Muscle layer of colon (tissue), 2 donors: ENCODE data around the gene RPL5.

ENCODE experiments used
- H3K27ac ChIP-seq: one replicate; pipeline ENCODE4 v1.7.0; 2013; ENCODE audit warnings: low read depth, mild to moderate bottlenecking, low read length, moderate library complexity
- H3K27me3 ChIP-seq, 2 donors: one replicate each; pipeline ENCODE4 v1.7.0; 2013; ENCODE audit warnings: low read length in 2 of 2, mild to moderate bottlenecking in 2 of 2; ENCODE audit not compliant: insufficient read depth in 2 of 2, control insufficient read depth in 1 of 2
- H3K36me3 ChIP-seq: one replicate; pipeline ENCODE4 v1.7.0; 2013; ENCODE audit warnings: mild to moderate bottlenecking, low read length; ENCODE audit not compliant: insufficient read depth
- H3K4me1 ChIP-seq: one replicate; pipeline ENCODE4 v1.7.0; 2013; ENCODE audit warnings: mild to moderate bottlenecking, low read length; ENCODE audit not compliant: insufficient read depth
- H3K4me3 ChIP-seq, 2 donors: one replicate each; pipeline ENCODE4 v1.7.0; 2013; ENCODE audit warnings: low read length in 2 of 2, low read depth in 1 of 2, mild to moderate bottlenecking in 1 of 2, moderate library complexity in 1 of 2
- H3K9ac ChIP-seq: one replicate; pipeline ENCODE4 v1.7.0; 2013; ENCODE audit warnings: low read length
- H3K9me3 ChIP-seq: one replicate; pipeline ENCODE4 v1.7.0; 2013; ENCODE audit warnings: mild to moderate bottlenecking, low read length
- donor health status: abdominal sarcoma.
- donor health status: Adenocarcinoma of cecum.

RPL5 gene

DNA sequence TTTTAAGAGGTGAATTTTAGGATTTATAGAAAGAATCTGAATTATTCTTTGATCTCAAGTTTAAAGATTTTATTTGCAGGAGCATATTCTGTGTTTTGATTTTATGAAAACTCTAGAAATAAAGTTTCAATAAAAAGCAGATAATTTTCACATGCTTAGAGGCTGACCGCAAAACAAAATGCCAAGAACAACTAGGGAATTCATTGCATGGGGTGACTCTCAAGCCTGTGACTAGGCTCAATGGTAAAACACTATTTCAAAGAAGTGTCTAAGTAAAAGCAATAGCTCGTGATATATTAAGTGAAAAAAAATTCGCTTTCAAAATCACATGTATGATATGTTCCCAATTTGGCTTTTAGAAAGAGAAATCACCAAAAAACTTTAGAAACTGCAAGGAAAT, 49.6 kb downstream of the RPL5 start:
- Histone ChIP-seq H3K36me3 (no peaks in the 10 kb centered on the region), H3K9me3 (no peaks in the 10 kb centered on the region), H3K4me3 (no peak overlapping the region), H3K9ac (no peak overlapping the region), H3K27ac (no peak overlapping the region), H3K27me3 (no peaks in the 10 kb centered on the region), H3K4me1 (peaks cover 5% of the 10 kb centered on the region)

DNA sequence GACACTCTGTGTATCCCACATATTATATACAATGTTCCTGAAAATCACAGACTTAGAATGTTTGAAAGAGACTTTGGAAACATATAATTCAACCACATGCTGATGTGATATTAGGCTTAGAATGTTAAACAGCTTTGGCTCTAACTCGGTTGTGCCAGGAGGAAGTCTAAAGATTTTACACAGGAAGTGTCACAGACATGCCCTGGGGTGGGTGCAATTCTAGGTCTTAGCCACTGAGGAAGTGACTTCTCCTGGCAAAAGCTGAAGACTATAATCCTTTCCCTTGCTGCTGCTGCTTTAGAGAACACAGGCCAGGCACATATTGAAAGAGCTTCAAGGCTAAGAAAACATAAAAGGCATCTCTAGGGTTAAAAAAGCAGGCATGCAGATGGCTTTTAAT, 51.0 kb downstream of the RPL5 start:
- H3K27ac ChIP-seq, result no peak overlapping the region
- no peak overlapping the region for H3K9ac ChIP-seq
- H3K9me3 ChIP-seq, result no peaks in the 10 kb centered on the region
- H3K27me3 ChIP-seq, result no peaks in the 10 kb centered on the region
- no peak overlapping the region for H3K4me3 ChIP-seq
- peaks cover 2% of the 10 kb centered on the region for H3K4me1 ChIP-seq
- H3K36me3 ChIP-seq, result no peaks in the 10 kb centered on the region

DNA sequence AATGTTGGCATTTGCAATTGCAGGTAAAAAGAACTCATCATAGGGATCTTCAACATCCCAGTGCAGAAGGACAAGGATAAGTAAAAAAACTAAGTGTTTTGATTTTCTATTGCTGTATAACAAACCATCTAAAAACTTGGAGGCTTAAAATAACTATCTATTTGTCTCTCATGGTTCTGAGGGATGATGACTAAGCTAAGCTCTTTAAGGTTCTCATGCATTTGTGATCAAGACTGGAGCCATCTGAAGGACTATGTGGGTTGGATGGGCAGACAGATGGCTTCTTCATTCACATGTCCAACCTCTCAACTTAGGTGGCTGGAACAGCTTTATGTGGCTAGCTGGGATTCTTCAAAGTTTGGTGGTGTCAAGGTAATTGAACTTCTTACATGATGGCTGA, 51.5 kb downstream of the RPL5 start:
- H3K4me1 ChIP-seq, result no peaks in the 10 kb centered on the region
- H3K9me3 ChIP-seq, result no peaks in the 10 kb centered on the region
- H3K4me3 ChIP-seq, result no peak overlapping the region
- no peak overlapping the region for H3K27ac ChIP-seq
- H3K36me3 ChIP-seq, result no peaks in the 10 kb centered on the region
- no peaks in the 10 kb centered on the region for H3K27me3 ChIP-seq
- no peak overlapping the region for H3K9ac ChIP-seq

DNA sequence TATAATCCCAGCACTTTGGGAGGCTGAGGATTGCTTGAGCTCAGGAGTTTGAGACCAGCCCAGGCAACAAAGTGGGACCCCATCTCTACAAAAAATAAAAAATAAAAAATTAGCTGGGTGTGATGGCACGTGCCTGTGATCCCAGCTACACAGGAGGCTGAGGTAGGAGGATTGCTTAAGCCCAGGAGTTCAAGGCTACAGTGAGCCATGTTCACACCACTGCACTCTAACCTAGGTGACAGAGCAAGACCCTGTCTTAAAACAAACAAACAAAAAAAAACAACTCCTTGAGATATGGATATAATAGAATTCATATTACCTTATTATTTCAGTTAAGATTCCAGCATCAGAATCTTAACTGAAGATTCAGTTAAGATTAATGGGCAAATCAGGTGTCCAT, 52.4 kb downstream of the RPL5 start:
- Histone ChIP-seq H3K9ac (no peak overlapping the region), H3K27me3 (no peaks in the 10 kb centered on the region), H3K27ac (no peak overlapping the region), H3K4me3 (no peak overlapping the region), H3K4me1 (no peaks in the 10 kb centered on the region), H3K9me3 (no peaks in the 10 kb centered on the region), H3K36me3 (no peaks in the 10 kb centered on the region)

DNA sequence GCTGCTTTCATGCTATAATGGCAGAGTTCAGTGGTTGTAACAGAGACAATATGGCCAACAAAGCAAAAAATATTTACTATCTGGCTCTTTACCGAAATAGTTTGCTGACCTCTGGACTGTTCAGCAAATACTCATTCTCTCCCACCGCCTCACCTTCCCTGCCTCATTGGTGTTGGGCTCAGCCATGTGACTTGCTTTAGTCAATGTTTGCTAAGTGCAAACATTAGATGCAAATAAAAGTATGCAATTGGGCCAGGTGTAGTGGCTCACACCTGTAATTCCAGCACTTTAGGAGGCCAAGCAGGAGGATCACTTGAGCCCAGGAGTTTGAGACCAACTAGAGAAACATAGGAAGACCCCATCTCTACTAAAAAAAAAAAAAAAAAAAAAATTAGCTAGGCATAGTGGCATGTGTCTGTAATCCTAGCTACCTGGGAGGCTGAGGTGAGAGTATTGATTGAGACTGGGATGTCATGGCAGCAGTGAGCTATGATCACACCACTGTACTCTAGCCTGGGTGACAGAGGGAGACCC, 55.1 kb downstream of the RPL5 start:
- H3K9me3 ChIP-seq, result no peaks in the 10 kb centered on the region
- no peaks in the 10 kb centered on the region for H3K36me3 ChIP-seq
- H3K4me3 ChIP-seq, result no peak overlapping the region
- no peak overlapping the region for H3K9ac ChIP-seq
- no peak overlapping the region for H3K27ac ChIP-seq
- no peaks in the 10 kb centered on the region for H3K27me3 ChIP-seq
- H3K4me1 ChIP-seq, result no peaks in the 10 kb centered on the region

DNA sequence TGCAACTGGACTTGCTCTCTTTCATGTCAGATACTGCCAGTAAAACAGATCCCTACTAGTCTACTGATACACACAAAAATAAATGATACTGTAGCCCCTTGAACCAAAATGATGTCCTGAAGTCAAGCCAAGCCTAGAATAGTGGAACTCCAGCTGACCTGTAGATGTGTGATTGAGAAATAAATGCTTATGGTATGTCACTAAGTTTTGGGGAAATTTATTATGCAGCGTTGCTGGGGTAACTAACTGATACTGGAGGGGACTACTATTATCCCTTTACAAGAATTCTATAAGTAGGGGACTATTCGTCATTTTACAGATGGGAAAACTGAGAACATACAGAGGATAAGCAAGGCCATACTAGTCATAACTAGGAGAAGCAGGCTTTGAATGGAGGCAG, 55.6 kb downstream of the RPL5 start:
- Histone ChIP-seq H3K4me1 (no peaks in the 10 kb centered on the region), H3K4me3 (no peak overlapping the region), H3K36me3 (no peaks in the 10 kb centered on the region), H3K27me3 (no peaks in the 10 kb centered on the region), H3K9me3 (no peaks in the 10 kb centered on the region), H3K27ac (no peak overlapping the region), H3K9ac (no peak overlapping the region)
